NK-92 (cell line): ENCODE results near the gene TNNC2.
"Not testable (repeated sequence)": the region's sequence is repeated elsewhere in the genome, so short reads cannot be mapped to it uniquely, and the experiment has no call there.

ENCODE experiments used
- DNase-seq: peaks from one replicate; lab custom pipeline; 2025; ENCODE audit not compliant: unreplicated experiment; lab: John Stamatoyannopoulos, UW

Gene TNNC2

GRCh38 chr20:45827030-45827652 lies at the start of gene TNNC2:
TNNC2 (minus strand) TSS chr20:45827312; CDS start chr20:45827248, 64 bp downstream.
- no peak for DNase-seq

GRCh38 chr20:45874576-45874975 lies 47.5 kb upstream of the TNNC2 start:
- DNase-seq: no peak

GRCh38 chr20:45874104-45874481 lies 47.0 kb upstream of the TNNC2 start:
- not testable (repeated sequence) for DNase-seq

- DNase-seq: no peak
These were observed 46.4 kb upstream of the TNNC2 start for GRCh38 chr20:45873409-45874103.

GRCh38 chr20:45872626-45873025 lies 45.5 kb upstream of the TNNC2 start:
- DNase-seq: no peak

- no peak for DNase-seq
These were observed 40.7 kb upstream of the TNNC2 start for GRCh38 chr20:45867819-45868176.

- no peak for DNase-seq
These were observed 40.2 kb upstream of the TNNC2 start for GRCh38 chr20:45867136-45867818.

GRCh38 chr20:45866454-45866853 lies 39.3 kb upstream of the TNNC2 start:
- no peak for DNase-seq

GRCh38 chr20:45863543-45864470 lies 36.7 kb upstream of the TNNC2 start:
- DNase-seq: no peak

GRCh38 chr20:45861221-45862075 lies 34.3 kb upstream of the TNNC2 start:
- DNase-seq: no peak

GRCh38 chr20:45860560-45861220 lies 33.6 kb upstream of the TNNC2 start:
- DNase-seq: no peak

GRCh38 chr20:45859916-45860315 lies 32.8 kb upstream of the TNNC2 start:
- no peak for DNase-seq

GRCh38 chr20:45857882-45858216 lies 30.7 kb upstream of the TNNC2 start:
- no peak for DNase-seq

- peak; percentile 76 for DNase-seq
These were observed 30.2 kb upstream of the TNNC2 start, which contains the start of the genes ACOT8 and ZSWIM3 for GRCh38 chr20:45857114-45857881. ACOT8 (minus strand) TSS chr20:45857392; CDS start chr20:45857315, 77 bp downstream. ZSWIM3 (plus strand) TSS chr20:45857614; CDS start chr20:45857826, 212 bp downstream.

GRCh38 chr20:45853484-45853883 lies 26.4 kb upstream of the TNNC2 start:
- no peak for DNase-seq

GRCh38 chr20:45852326-45852725 lies 25.2 kb upstream of the TNNC2 start:
- DNase-seq: no peak

- DNase-seq: no peak
These were observed 24.4 kb upstream of the TNNC2 start for GRCh38 chr20:45851501-45851900.

- no peak for DNase-seq
These were observed 23.8 kb upstream of the TNNC2 start for GRCh38 chr20:45850926-45851325.

GRCh38 chr20:45850238-45850637 lies 23.1 kb upstream of the TNNC2 start:
- no peak for DNase-seq
